Keratinocyte (primary cell): ENCODE data around the gene UTS2B. TPM values are rescaled to one million over a fixed set of nuclear protein-coding genes. Genes with fewer than 3 reads are reported as not detected.

Source experiments
- DNase-seq: peaks from one replicate; pipeline ENCODE4 v3.0.0-alpha.2; 2011; ENCODE audit warnings: low read depth, missing footprints, low spot score
- FAIRE-seq: peaks from 2 replicates; lab custom pipeline; 2011; peaks lifted over from hg19 to GRCh38; lab: Jason Lieb, UNC
- H2AFZ ChIP-seq: 2 replicates; pipeline ENCODE4 v1.6.0; 2012; ENCODE audit warnings: low read length, control low read depth, inconsistent platforms; ENCODE audit not compliant: control insufficient read depth
- H3K27ac ChIP-seq: 2 replicates; pipeline ENCODE4 v1.5.1; 2011; ENCODE audit warnings: low read length; ENCODE audit not compliant: control insufficient read depth, insufficient read depth
- H3K27me3 ChIP-seq: 3 replicates; pipeline ENCODE4 v1.6.0; 2011; ENCODE audit warnings: low read length; ENCODE audit not compliant: control insufficient read depth, insufficient read depth; ENCODE audit errors: extremely low read depth
- H3K36me3 ChIP-seq, 2 experiments: 2 replicates in 1 of 2; 3 replicates in 1 of 2; pipeline ENCODE4 v1.5.1; 2011; ENCODE audit warnings: low read length in 2 of 2, mild to moderate bottlenecking in 1 of 2; ENCODE audit not compliant: control insufficient read depth in 2 of 2, insufficient read depth in 2 of 2; ENCODE audit errors: extremely low read depth in 1 of 2
- H3K4me1 ChIP-seq: 3 replicates; pipeline ENCODE4 v1.5.1; 2011; ENCODE audit warnings: low read length; ENCODE audit not compliant: control insufficient read depth, insufficient read depth; ENCODE audit errors: extremely low read depth
- H3K4me2 ChIP-seq: 3 replicates; pipeline ENCODE4 v1.6.0; 2011; ENCODE audit warnings: low read depth, low read length; ENCODE audit not compliant: control insufficient read depth, insufficient read depth; ENCODE audit errors: extremely low read depth
- H3K4me3 ChIP-seq, 3 experiments: fragments of 200-600 bp in 1 of 3; sonication (generic) in 1 of 3; 2 replicates in 2 of 3; 3 replicates in 1 of 3; pipeline ENCODE4 v1.5.1; 2011 to 2016; ENCODE audit warnings: low read length in 3 of 3, mild to moderate bottlenecking in 3 of 3, control low read depth in 2 of 3, inconsistent platforms in 1 of 3, low read depth in 1 of 3, mixed read lengths in 1 of 3, mixed run types in 1 of 3, moderate library complexity in 1 of 3; ENCODE audit not compliant: control insufficient read depth in 2 of 3, insufficient read depth in 2 of 3; ENCODE audit errors: extremely low read depth in 1 of 3
- H3K79me2 ChIP-seq: 2 replicates; pipeline ENCODE4 v1.6.0; 2012; ENCODE audit warnings: low read length; ENCODE audit not compliant: control insufficient read depth, insufficient read depth
- H3K9ac ChIP-seq: 3 replicates; pipeline ENCODE4 v1.6.0; 2011; ENCODE audit warnings: low read length; ENCODE audit not compliant: control insufficient read depth, insufficient read depth; ENCODE audit errors: extremely low read depth
- H3K9me1 ChIP-seq: 3 replicates; pipeline ENCODE4 v1.6.0; 2011; ENCODE audit warnings: low read length; ENCODE audit not compliant: control insufficient read depth, insufficient read depth; ENCODE audit errors: extremely low read depth
- H3K9me3 ChIP-seq: 2 replicates; pipeline ENCODE4 v1.5.1; 2012; ENCODE audit warnings: low read depth, low read length; ENCODE audit not compliant: control insufficient read depth
- H4K20me1 ChIP-seq: 3 replicates; pipeline ENCODE4 v1.6.0; 2011; ENCODE audit warnings: low read length; ENCODE audit not compliant: control insufficient read depth, insufficient read depth; ENCODE audit errors: extremely low read depth
- EZH2 ChIP-seq: IDR thresholded peaks from one replicate; pipeline ENCODE4 v1.6.1; 2012; ENCODE audit warnings: inconsistent platforms, mild to moderate bottlenecking, low read length, moderate library complexity
- dilution Hi-C: fragments of 300-500 bp; cut with MboI; formaldehyde crosslinking; loops from one replicate; pipeline ENCODE4 v1.7.0; 2020; ENCODE audit warnings: low sequenced_read_pairs; ENCODE audit not compliant: extremely low pct_ligation_motif_present
- polyA plus RNA-seq, 5 experiments: library from polyadenylated mRNA; depleted of rRNA in 3 of 5; stranded (reverse) in 3 of 5; stranded (forward) in 1 of 5; unstranded in 1 of 5; fragments of >200 nt; gene quantifications; 1 replicate in 1 of 5; 2 replicates in 3 of 5; 3 replicates in 1 of 5; pipeline versions ENCODE4 v1.2.1 to v1.2.3, GENCODE V29; 2011 to 2012; ENCODE audit warnings: missing spikeins in 2 of 5, low read depth in 1 of 5, low replicate concordance in 1 of 5
- TF ChIP-seq, protein P1 (sequence below), 3 experiments: IDR thresholded peaks in 1 of 3; conservative IDR thresholded peaks in 1 of 3; optimal IDR thresholded peaks in 1 of 3; 2 replicates in 2 of 3; 3 replicates in 1 of 3; pipeline versions ENCODE3 to v1.5.1; 2011; ENCODE audit warnings: low read length in 3 of 3, mild to moderate bottlenecking in 3 of 3, moderate library complexity in 2 of 3, control low read depth in 1 of 3, inconsistent platforms in 1 of 3; ENCODE audit not compliant: insufficient read depth in 2 of 3; ENCODE audit errors: extremely low read depth in 1 of 3

UTS2B gene
- polyA plus RNA-seq, 1 donor (not counting 4 experiments of a cell fraction or from before 2014, with no cell fraction given): not detected

DNA sequence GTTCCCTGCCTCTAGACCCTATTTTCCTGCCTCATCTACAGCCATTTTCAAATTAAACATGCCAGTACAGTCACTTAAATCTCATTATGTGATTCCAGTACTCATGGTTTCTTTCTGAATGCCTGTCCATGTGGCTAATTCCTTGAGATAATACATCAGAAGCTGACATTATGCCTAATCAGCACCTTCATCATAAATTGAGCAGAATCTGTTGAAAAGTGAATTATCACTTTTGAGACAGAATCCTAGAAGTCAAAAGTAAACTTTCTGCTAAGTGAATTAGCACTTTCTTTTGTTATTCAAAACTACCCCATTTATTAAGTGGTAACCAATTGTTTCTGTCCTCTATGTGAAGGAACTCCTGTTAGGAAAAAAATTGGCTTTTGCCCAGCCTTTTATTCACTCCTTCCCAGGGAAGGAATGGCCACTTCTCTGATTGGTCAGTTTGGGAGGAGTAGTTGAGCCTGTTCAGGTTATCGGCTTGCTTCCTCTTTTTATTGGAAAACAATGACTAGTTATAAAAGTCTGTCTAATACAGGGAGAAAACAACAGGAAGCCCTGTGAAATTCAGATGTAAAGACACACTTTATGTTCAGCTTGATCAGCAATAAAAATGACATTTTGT lies 90.8 kb downstream of the UTS2B start:
- DNase-seq (no peak), FAIRE-seq (no peak)
- Histone ChIP-seq H3K9me1 (no peaks in the 10 kb centered on the region), H3K27me3 (no peaks in the 10 kb centered on the region), H2AFZ (no peak overlapping the region), H3K4me2 (no peak overlapping the region), H3K9ac (no peak overlapping the region), H3K4me3 (no peak overlapping the region), H3K4me1 (no peaks in the 10 kb centered on the region), H3K9me3 (no peaks in the 10 kb centered on the region), H3K79me2 (no peaks in the 10 kb centered on the region), H3K27ac (no peak overlapping the region), H3K36me3 (no peaks in the 10 kb centered on the region), H4K20me1 (no peaks in the 10 kb centered on the region)
- TF ChIP-seq, protein P1, sequence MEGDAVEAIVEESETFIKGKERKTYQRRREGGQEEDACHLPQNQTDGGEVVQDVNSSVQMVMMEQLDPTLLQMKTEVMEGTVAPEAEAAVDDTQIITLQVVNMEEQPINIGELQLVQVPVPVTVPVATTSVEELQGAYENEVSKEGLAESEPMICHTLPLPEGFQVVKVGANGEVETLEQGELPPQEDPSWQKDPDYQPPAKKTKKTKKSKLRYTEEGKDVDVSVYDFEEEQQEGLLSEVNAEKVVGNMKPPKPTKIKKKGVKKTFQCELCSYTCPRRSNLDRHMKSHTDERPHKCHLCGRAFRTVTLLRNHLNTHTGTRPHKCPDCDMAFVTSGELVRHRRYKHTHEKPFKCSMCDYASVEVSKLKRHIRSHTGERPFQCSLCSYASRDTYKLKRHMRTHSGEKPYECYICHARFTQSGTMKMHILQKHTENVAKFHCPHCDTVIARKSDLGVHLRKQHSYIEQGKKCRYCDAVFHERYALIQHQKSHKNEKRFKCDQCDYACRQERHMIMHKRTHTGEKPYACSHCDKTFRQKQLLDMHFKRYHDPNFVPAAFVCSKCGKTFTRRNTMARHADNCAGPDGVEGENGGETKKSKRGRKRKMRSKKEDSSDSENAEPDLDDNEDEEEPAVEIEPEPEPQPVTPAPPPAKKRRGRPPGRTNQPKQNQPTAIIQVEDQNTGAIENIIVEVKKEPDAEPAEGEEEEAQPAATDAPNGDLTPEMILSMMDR (optimal IDR thresholded peaks at IDR 0.05 in 1 of 3, IDR thresholded peaks at IDR 0.05 in 1 of 3, conservative IDR thresholded peaks at IDR 0.05 in 1 of 3; ENCODE audit: extremely low read depth in 1 of 3, insufficient read depth in 2 of 3, low read length in 3 of 3): no peak
- TF ChIP-seq EZH2: no peak
- dilution Hi-C loops: no loop called here

DNA sequence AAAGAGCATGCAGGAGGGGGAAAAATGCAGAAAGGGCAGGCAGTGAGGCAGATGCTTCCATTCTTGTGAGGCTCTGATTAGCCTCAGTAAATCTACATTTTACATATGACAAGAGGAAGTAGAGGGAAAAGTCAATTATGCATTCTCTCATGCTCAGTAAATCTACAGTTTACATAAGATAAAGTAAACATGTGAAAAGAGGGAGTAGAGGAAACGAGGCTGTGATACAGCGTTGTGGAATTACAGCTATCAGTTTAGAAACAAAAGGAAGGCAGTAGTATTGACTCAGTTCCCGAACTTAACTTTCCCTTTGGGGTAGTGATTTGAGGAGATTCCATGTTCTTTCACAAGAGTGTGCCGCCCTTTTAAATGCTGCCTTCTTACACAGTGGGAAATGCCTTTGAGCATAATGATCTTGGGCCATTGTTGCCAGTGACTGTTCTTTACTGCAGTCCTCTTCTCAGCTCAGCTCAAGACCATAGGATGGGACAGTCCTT lies 92.0 kb downstream of the UTS2B start:
- Histone ChIP-seq H2AFZ (no peak overlapping the region), H3K4me1 (no peaks in the 10 kb centered on the region), H3K79me2 (no peaks in the 10 kb centered on the region), H3K9ac (no peak overlapping the region), H3K9me1 (no peaks in the 10 kb centered on the region), H3K9me3 (no peaks in the 10 kb centered on the region), H3K36me3 (no peaks in the 10 kb centered on the region), H3K4me2 (no peak overlapping the region), H4K20me1 (no peaks in the 10 kb centered on the region), H3K27me3 (no peaks in the 10 kb centered on the region), H3K4me3 (no peak overlapping the region), H3K27ac (no peak overlapping the region)
- TF ChIP-seq, protein P1 (optimal IDR thresholded peaks at IDR 0.05 in 1 of 3, IDR thresholded peaks at IDR 0.05 in 1 of 3, conservative IDR thresholded peaks at IDR 0.05 in 1 of 3; ENCODE audit: extremely low read depth in 1 of 3, insufficient read depth in 2 of 3, low read length in 3 of 3): no peak
- TF ChIP-seq EZH2: no peak
- FAIRE-seq (no peak), DNase-seq (no peak)
- dilution Hi-C loops: no loop called here
